GM23338 (cell line): ENCODE measurements around the gene AJM1. TPM values are rescaled to one million over a fixed set of nuclear protein-coding genes. Genes with fewer than 3 reads are reported as not detected.
"Not testable (repeated sequence)": the region's sequence is repeated elsewhere in the genome, so short reads cannot be mapped to it uniquely, and the experiment has no call there.

Experiments
- ATAC-seq: fragments of 200-7000 bp; cut with Tn5 transposase; 3 replicates; pipeline ENCODE4 v1.9.1; 2020
- DNase-seq: peaks from one replicate; pipeline ENCODE4 v3.0.0-alpha.2; 2015; ENCODE audit warnings: low spot score
- H2AFZ ChIP-seq: fragments of 200-600 bp; sonication (generic); 2 replicates; pipeline ENCODE4 v1.8.0; 2016; ENCODE audit warnings: antibody characterized with exemption, mild to moderate bottlenecking, moderate library complexity
- H3F3A ChIP-seq: fragments of 200-600 bp; sonication (generic); replicated peaks from 2 replicates; pipeline ENCODE4 v1.8.0; 2017; ENCODE audit warnings: antibody characterized with exemption, mixed run types, low read depth
- H3K27ac ChIP-seq: fragments of 200-600 bp; sonication (generic); 2 replicates; pipeline ENCODE4 v1.6.1; 2016; ENCODE audit warnings: low read depth
- H3K27me3 ChIP-seq: fragments of 200-600 bp; sonication (generic); 2 replicates; pipeline ENCODE4 v1.8.0; 2016; ENCODE audit warnings: mild to moderate bottlenecking, mixed run types, moderate library complexity; ENCODE audit not compliant: insufficient read depth
- H3K36me3 ChIP-seq: fragments of 200-600 bp; sonication (generic); 2 replicates; pipeline ENCODE4 v1.8.0; 2016; ENCODE audit warnings: mild to moderate bottlenecking; ENCODE audit not compliant: insufficient read depth
- H3K4me1 ChIP-seq: fragments of 200-600 bp; sonication (generic); 2 replicates; pipeline ENCODE4 v1.8.0; 2016; ENCODE audit warnings: mild to moderate bottlenecking, moderate library complexity; ENCODE audit not compliant: insufficient read depth
- H3K4me2 ChIP-seq: fragments of 200-600 bp; sonication (generic); 2 replicates; pipeline ENCODE4 v1.7.1; 2017; ENCODE audit warnings: mixed run types
- H3K4me3 ChIP-seq: fragments of 200-600 bp; sonication (generic); 2 replicates; pipeline ENCODE4 v1.6.1; 2016; ENCODE audit warnings: mixed run types
- H3K79me2 ChIP-seq: fragments of 200-600 bp; sonication (generic); replicated peaks from 2 replicates; pipeline ENCODE4 v1.8.0; 2017; ENCODE audit warnings: mild to moderate bottlenecking; ENCODE audit not compliant: insufficient read depth
- H3K9me2 ChIP-seq: fragments of 200-600 bp; sonication (generic); 2 replicates; pipeline ENCODE4 v1.8.0; 2017; ENCODE audit not compliant: insufficient read depth
- H4K20me1 ChIP-seq: fragments of 200-600 bp; sonication (generic); replicated peaks from 2 replicates; pipeline ENCODE4 v1.8.0; 2017; ENCODE audit warnings: mild to moderate bottlenecking; ENCODE audit not compliant: insufficient read depth
- H3K27ac Mint-ChIP-seq: 2 replicates; pipeline ENCODE4 v1.8.0; 2020; ENCODE audit warnings: inconsistent platforms, mild to moderate bottlenecking, moderate library complexity, mixed read lengths
- H3K27me3 Mint-ChIP-seq: 3 replicates; pipeline ENCODE4 v1.8.0; 2022; ENCODE audit warnings: low read depth, mild to moderate bottlenecking, moderate library complexity, mixed read lengths, inconsistent platforms; ENCODE audit not compliant: insufficient read depth, poor library complexity
- H3K36me3 Mint-ChIP-seq: 3 replicates; pipeline ENCODE4 v1.8.0; 2021; ENCODE audit warnings: low read depth, mild to moderate bottlenecking, inconsistent platforms, moderate library complexity, mixed read lengths
- H3K4me1 Mint-ChIP-seq: 3 replicates; pipeline ENCODE4 v1.8.0; 2020; ENCODE audit warnings: mild to moderate bottlenecking, inconsistent platforms, mixed read lengths
- H3K4me3 Mint-ChIP-seq: 3 replicates; pipeline ENCODE4 v1.8.0; 2021; ENCODE audit warnings: moderate library complexity, mild to moderate bottlenecking, inconsistent platforms, mixed read lengths
- H3K9me3 Mint-ChIP-seq: 3 replicates; pipeline ENCODE4 v1.8.0; 2020; ENCODE audit warnings: moderate library complexity, mild to moderate bottlenecking, inconsistent platforms, mixed read lengths
- CREB1 ChIP-seq: fragments of 250-450 bp; sonication (Bioruptor Pico); IDR thresholded peaks from 2 replicates; pipeline ENCODE4 v1.5.0; 2020; ENCODE audit warnings: low read depth, mild to moderate bottlenecking, moderate library complexity
- CTCF ChIP-seq, 2 experiments: fragments of 200-600 bp in 1 of 2; sonication (generic) in 1 of 2; conservative IDR thresholded peaks; 2 replicates each; pipeline versions ENCODE4 v1.5.1 to v1.6.1; 2016 to 2017; ENCODE audit warnings: antibody characterized with exemption in 2 of 2, low read depth in 2 of 2, mild to moderate bottlenecking in 2 of 2, moderate library complexity in 1 of 2
- JUNB ChIP-seq: IDR thresholded peaks from one replicate; pipeline ENCODE4 v1.6.1; 2016; ENCODE audit warnings: antibody characterized with exemption; ENCODE audit not compliant: unreplicated experiment
- POLR2AphosphoS5 ChIP-seq: IDR thresholded peaks from 2 replicates; pipeline ENCODE4 v1.6.1; 2016; ENCODE audit warnings: antibody characterized with exemption, low read depth
- ZNF331 ChIP-seq: fragments of 250-450 bp; sonication (Bioruptor Pico); IDR thresholded peaks from 2 replicates; pipeline ENCODE4 v1.5.0; 2020; ENCODE audit warnings: low read depth, mild to moderate bottlenecking, moderate library complexity
- ZNF462 ChIP-seq: fragments of 250-450 bp; sonication (Bioruptor Pico); IDR thresholded peaks from 2 replicates; pipeline ENCODE4 v1.5.0; 2020; ENCODE audit warnings: mild to moderate bottlenecking, moderate library complexity
- polyA plus RNA-seq: library from polyadenylated mRNA; unstranded; fragments of >200 nt; fragmentation: Nextera tagmentation; extraction: Ambion mirVana; gene quantifications from 2 replicates; pipeline ENCODE4 v1.2.1, GENCODE V29; 2016
- total RNA-seq: library from RNA; depleted of rRNA; stranded (reverse); fragments of >200 nt; shearing (Covaris generic); gene quantifications from 2 replicates; pipeline ENCODE4 v1.2.3, GENCODE V29; 2014

AJM1 gene
- total and polyA plus RNA-seq, 2 experiments from 2014 or later = 0.36 to 0.49 TPM

- TF ChIP-seq ZNF331 (CRISPR knock-in tag) = no peak
- peak; percentile 23; the same call in 1 of the 2 replicates for TF ChIP-seq POLR2AphosphoS5
- Mint-ChIP-seq H3K4me1 (peaks cover 11% of the 10 kb centered on the region; the same call in 2 of the 3 replicates), H3K27me3 (peaks cover 37% of the 10 kb centered on the region), H3K27ac (no peak overlapping the region; the same call in 1 of the 2 replicates), H3K4me3 (no peak overlapping the region), H3K36me3 (peaks cover 4% of the 10 kb centered on the region; the same call in 2 of the 3 replicates), H3K9me3 (no peaks in the 10 kb centered on the region; the same call in 2 of the 3 replicates)
- peaks cover 12% of the 10 kb centered on the region for H3K4me1 ChIP-seq
- DNase-seq (no peak), ATAC-seq (no peak)
- no peaks in the 10 kb centered on the region for H4K20me1 ChIP-seq
- H2AFZ ChIP-seq = no peak overlapping the region
- no peaks in the 10 kb centered on the region for H3K79me2 ChIP-seq
- H3K9me2 ChIP-seq = no peaks in the 10 kb centered on the region
- H3K4me2 ChIP-seq = no peak overlapping the region
- H3K4me3 ChIP-seq = no peak overlapping the region
- no peak overlapping the region for H3K27ac ChIP-seq
- H3K36me3 ChIP-seq = no peaks in the 10 kb centered on the region
- H3K27me3 ChIP-seq = peaks cover 13% of the 10 kb centered on the region
- peaks cover 10% of the 10 kb centered on the region; the same call in 1 of the 2 replicates for H3F3A ChIP-seq
Observed at GRCh38 chr9:136802321-136802720, 40.0 kb upstream of the AJM1 start.

- Mint-ChIP-seq H3K27me3 (peaks cover 34% of the 10 kb centered on the region), H3K4me1 (peaks cover 10% of the 10 kb centered on the region; the same call in 1 of the 3 replicates)
- not testable (repeated sequence) for H4K20me1 ChIP-seq, H3K79me2 ChIP-seq, H3K4me3 ChIP-seq, H3K9me3 Mint-ChIP-seq, DNase-seq, H3K36me3 ChIP-seq, H3K9me2 ChIP-seq, H3K36me3 Mint-ChIP-seq, H3F3A ChIP-seq, H3K27ac Mint-ChIP-seq, H3K4me3 Mint-ChIP-seq, H3K27ac ChIP-seq, H2AFZ ChIP-seq, ATAC-seq, H3K4me2 ChIP-seq
- Histone ChIP-seq H3K27me3 (peaks cover 13% of the 10 kb centered on the region), H3K4me1 (peaks cover 12% of the 10 kb centered on the region)
Observed at GRCh38 chr9:136803009-136803550, 39.2 kb upstream of the AJM1 start.

GRCh38 chr9:136803551-136804508 lies 38.4 kb upstream of the AJM1 start:
- H3K4me1 Mint-ChIP-seq = peaks cover 10% of the 10 kb centered on the region; the same call in 1 of the 3 replicates
- H3K27ac Mint-ChIP-seq = no peak overlapping the region
- TF ChIP-seq POLR2AphosphoS5 = no peak
- no peak for TF ChIP-seq CREB1 (CRISPR knock-in tag)
- no peak for TF ChIP-seq CTCF (conservative IDR thresholded peaks at IDR 0.05; ENCODE audit: low read depth in 2 of 2)
- no peak for TF ChIP-seq JUNB
- no peak for TF ChIP-seq ZNF462

More at GRCh38 chr9:136803551-136804508, 38.4 kb upstream of the AJM1 start:
- Histone ChIP-seq H3K4me1 (peaks cover 11% of the 10 kb centered on the region), H3F3A (peaks cover 10% of the 10 kb centered on the region; the same call in 1 of the 2 replicates), H4K20me1 (no peaks in the 10 kb centered on the region), H3K4me2 (no peak overlapping the region), H3K36me3 (no peaks in the 10 kb centered on the region), H2AFZ (no peak overlapping the region), H3K4me3 (no peak overlapping the region), H3K9me2 (no peaks in the 10 kb centered on the region), H3K79me2 (peaks cover 5% of the 10 kb centered on the region), H3K27ac (no peak overlapping the region), H3K27me3 (peaks cover 7% of the 10 kb centered on the region)
- Mint-ChIP-seq H3K27me3 (peaks cover 34% of the 10 kb centered on the region), H3K9me3 (no peaks in the 10 kb centered on the region; the same call in 2 of the 3 replicates), H3K36me3 (peaks cover 4% of the 10 kb centered on the region; the same call in 2 of the 3 replicates), H3K4me3 (no peak overlapping the region)
- no peak for ATAC-seq
- no peak for DNase-seq
